ENCODE measurements around the gene SYT1.

- TF ChIP-seq, protein P1, sequence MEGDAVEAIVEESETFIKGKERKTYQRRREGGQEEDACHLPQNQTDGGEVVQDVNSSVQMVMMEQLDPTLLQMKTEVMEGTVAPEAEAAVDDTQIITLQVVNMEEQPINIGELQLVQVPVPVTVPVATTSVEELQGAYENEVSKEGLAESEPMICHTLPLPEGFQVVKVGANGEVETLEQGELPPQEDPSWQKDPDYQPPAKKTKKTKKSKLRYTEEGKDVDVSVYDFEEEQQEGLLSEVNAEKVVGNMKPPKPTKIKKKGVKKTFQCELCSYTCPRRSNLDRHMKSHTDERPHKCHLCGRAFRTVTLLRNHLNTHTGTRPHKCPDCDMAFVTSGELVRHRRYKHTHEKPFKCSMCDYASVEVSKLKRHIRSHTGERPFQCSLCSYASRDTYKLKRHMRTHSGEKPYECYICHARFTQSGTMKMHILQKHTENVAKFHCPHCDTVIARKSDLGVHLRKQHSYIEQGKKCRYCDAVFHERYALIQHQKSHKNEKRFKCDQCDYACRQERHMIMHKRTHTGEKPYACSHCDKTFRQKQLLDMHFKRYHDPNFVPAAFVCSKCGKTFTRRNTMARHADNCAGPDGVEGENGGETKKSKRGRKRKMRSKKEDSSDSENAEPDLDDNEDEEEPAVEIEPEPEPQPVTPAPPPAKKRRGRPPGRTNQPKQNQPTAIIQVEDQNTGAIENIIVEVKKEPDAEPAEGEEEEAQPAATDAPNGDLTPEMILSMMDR (IDR thresholded peaks at IDR 0.05): no peak
- TF ChIP-seq POLR2AphosphoS5 (IDR thresholded peaks at IDR 0.05): no peak
These were observed 458.3 kb downstream of the SYT1 start for GRCh38 chr12:79322905-79323304.

Measured in sigmoid colon (tissue), 4 donors.